HG03520 (cell line): ENCODE measurements around the gene CALN1.
"Not testable (repeated sequence)": the region's sequence is repeated elsewhere in the genome, so short reads cannot be mapped to it uniquely, and the experiment has no call there.

ENCODE experiments used
- ATAC-seq: cut with Tn5 transposase; IDR thresholded peaks from one replicate; pipeline ENCODE4 v1.9.1; 2021; ENCODE audit warnings: mild to moderate bottlenecking, moderate library complexity; ENCODE audit not compliant: unreplicated experiment

The CALN1 gene

GRCh38 chr7:72409638-72410015 lies 2.5 kb downstream of the CALN1 start:
- ATAC-seq = no peak

- no peak for ATAC-seq
These were observed 3.0 kb downstream of the CALN1 start for GRCh38 chr7:72408966-72409637.

DNA sequence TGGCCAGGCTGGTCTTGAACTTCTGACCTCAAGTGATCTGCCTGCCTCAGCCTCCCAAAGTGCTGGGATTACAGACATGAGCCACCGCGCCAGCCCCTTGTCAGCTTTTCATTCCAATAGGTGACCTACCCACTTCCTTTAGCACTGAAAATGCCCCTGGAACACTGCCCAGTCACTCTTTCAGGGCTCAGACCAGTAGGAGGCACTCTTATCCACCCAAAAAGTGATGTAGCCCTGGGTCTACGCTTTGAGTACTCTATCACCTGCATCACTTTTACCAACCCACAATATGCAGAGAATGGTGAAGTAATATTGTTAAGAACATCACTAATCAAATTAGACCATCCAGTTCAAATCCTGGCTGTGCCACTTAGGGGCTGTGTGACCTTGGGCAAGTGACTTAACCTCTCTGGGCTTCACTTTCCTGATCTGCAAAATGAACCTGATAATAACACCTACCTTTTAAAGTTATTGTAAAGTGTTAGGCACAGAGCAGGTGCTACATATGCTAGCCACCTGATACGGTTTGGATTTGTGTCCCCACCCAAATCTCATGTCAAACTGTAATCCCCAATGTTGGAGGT lies 5.2 kb downstream of the CALN1 start:
- no peak for ATAC-seq

DNA sequence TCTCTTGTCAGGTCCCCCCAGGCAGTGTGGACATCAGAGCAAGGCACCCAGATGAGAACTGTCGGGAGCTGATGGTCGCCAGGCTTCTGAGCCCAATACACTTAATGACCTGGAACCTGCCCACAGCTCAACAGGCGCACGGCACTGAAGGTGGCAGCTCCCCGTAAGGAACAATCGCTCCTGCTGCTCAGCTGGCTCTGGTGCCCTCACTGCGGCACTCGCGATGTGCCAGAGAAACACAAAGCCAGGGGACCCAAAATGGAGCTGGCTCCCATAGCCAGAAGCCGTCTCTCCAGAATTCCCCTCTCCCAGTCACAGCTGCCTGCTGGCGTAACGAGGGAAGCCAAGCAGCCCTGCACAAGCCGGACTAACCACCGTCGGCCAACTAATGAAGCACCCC lies 6.3 kb downstream of the CALN1 start:
- ATAC-seq = no peak

DNA sequence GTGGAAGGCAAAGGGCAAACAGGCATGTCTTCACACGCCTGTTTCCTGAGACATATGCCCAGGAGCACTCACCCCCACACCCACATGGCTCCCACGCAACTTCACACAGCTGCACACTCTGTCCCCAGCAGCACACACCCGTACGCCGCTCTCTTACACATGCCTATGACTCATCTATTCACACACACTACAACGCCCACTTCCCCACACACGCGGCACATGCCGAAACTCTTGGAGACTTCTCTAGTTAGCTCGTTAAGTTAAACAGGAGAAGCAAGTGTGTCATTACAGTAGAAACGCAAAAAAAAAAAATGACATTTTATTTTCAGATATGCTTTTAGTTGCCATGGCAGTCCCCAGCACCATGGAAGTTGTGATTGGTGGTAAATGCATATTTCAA lies 6.7 kb downstream of the CALN1 start:
- no peak for ATAC-seq

DNA sequence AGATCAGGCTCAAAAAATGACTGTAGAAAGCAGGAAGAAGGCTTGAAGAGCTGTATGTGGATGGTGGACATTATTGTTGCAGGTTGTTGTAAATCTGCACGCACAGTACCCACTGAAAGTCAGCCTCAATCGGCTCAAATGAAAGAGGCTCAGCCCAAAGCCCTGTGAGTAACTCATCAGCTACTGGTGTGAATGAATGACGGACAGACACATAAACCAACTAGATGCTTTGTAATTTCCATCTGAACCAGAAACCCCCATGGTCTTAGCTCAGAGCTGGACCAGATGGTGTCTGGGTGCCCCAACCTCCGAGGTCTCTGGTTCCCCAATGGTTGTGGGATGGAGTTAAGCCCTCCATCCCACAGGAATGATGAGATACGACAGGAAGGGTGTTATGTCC lies 7.4 kb downstream of the CALN1 start:
- ATAC-seq = no peak

GRCh38 chr7:72403458-72404076 lies 8.6 kb downstream of the CALN1 start:
- no peak for ATAC-seq

DNA sequence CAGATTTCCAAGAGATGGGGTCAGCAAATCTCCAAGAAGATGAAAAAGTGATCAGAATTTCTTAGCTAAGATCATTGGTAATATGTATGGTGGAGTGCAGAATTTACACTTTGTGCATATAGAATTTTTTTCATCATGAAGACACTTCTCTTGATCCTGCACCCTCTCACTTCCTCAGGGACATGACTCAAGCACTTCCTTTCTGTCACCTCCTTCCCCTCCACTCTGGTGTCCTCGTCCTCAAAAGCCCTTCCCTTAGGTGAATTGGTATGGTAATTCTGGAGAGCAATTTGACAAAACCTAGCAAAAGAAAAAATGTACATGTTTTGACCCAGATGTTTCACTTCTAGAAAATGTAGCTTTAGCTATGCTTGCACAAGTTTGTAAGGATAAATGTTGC lies 18.1 kb downstream of the CALN1 start:
- no peak for ATAC-seq

GRCh38 chr7:72391821-72392377 lies 20.2 kb downstream of the CALN1 start:
- no peak for ATAC-seq

DNA sequence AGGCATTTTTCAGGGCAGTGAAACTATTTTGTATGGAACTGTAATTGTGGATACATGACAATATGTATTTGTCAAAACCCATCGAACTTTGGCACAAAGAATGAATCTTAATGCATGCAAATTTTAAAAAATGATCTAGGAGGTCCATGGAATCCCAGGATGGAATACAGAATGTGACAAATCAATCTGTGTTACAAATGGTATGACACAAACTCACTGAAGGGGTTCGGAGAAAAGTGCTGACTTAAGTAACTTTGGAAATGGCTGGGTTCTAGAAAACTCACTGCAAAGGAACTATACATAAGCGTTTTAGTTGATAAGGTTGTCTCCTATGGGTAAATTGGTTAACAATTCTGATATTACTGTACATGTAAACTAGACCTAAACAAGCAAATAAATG lies 26.0 kb downstream of the CALN1 start:
- ATAC-seq = no peak

GRCh38 chr7:72362246-72362645 lies 49.9 kb downstream of the CALN1 start:
- no peak for ATAC-seq

DNA sequence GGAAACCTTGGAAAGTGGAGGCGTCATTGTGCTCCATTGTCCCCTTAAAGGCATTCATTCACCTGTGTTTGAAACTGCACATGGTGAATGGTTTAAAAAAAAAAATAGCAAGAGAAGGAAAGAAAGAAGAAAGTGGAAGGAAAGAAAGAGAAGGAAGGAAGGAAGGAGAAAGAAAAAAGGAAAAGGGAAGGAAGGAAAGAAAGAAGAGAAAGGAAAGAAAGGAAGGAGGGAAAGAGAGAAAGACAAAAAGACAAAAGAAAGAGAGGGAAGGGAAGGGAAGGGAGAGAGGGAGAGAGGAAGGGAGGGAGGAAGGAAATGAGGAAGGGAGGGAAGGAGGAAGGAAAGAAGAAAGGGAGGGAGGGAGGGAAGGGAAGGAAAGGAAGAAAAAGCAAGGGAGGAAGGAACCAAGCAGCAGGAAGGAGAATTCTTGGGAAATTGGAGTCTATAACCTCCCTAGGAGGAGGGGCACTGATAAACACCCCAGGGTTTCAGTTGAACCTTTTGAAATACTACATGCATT lies 66.9 kb downstream of the CALN1 start:
- no peak for ATAC-seq

- no peak for ATAC-seq
These were observed 68.1 kb downstream of the CALN1 start for GRCh38 chr7:72343991-72344390.

DNA sequence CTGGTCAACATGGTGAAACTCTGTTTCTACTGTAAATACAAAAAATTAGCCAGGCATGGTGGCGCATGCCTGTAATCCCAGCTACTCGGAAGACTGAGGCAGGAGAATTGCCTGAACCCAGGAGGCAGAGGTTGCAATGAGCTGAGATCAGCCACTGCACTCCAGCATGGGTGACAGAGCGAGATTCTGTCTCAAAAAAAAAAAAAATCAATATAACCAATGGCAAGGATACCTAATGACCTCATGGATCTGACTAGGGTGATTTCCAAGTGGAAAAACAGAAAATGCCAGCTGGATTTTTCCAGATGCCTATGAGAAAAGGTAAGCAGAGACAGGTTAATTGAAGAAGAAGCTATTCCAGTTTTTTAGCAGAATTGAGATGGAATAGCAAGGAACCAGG lies 68.8 kb downstream of the CALN1 start:
- not testable (repeated sequence) for ATAC-seq

DNA sequence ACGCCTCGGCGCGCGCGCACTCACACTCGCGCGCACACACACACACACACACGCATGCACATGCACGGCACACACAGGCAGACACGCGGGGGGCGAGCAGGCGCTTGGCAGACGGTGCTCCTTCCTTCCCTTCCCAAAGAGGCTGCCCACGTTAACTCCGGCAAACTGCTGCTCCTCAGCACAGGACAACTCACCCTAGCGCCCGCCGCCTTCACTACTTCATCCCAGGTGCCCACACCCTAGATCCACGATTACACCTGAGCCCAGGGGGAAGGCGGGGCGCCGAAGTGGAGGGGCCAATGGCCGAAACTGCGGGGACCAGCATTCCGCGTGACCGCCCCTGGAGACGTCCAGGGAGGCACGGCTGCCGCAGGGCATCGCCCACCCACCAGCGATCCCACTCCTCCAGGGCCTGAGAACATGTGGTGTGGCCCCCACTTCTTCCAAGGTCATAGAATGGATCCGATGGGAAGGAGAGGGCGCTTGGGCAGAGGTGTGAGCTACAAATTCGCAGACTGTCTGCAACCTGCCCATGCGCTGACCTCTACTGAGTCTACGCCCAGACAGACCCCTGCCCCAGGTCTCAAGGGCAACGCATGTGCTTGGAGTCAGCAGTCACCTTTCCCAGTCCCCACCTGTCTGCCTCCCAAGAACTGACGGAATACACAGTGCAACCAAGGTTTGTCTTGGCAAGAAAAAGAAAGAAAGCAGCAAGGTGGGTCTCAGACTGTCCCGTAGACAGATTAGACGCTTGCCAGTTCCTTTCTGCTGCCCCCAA lies 74.6 kb downstream of the CALN1 start:
- ATAC-seq = no peak

DNA sequence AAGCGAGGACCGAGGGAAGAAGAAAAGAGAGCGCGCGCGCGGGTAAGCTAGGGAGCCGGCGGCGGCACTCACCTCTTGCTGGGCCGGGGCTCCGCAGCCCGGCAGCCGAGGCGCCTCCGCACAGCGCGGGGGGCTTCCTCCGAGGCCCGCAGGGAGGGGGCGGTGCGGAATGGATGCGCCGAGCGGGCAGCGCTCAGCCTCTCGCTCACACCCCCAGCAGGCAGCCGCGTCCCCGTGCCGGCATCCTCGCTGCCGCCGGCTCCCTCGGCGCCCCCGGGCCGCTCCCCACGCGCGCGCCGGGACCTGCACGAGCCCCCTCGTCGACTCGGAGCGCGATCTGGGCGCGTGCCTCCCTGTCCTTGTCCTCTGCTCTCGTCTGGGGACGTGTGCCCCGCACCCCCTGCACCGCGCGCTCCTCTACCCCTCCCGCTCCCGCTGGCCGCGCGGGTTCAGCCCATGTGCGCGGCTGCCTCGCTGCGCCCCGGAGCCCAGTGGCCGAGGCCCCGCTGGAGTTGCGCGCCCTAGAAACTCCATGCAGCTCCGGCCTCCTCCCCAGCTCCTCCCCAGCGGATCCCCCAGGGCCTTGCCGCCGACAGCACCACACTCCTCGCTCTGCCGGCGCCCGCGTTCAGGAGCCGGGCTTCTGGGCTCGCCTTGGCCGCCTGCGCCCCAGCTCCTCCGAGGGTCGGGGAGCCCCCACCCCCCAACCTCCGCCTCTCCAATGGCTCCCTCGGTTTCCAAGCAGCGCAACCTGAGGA lies 75.3 kb downstream of the CALN1 start:
- no peak for ATAC-seq

DNA sequence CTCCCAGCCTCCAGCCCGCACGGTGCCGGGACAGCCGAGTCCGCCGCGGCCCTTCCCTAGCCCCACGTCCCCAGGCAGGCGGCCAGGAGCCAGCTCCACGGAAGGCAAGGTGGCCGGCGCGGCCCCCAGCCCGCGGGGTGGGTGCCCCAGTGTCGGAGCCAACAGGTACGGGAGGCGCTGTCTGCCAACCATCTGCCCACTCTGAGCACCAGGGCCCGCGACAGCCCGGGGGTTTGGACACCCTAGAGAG lies 75.8 kb downstream of the CALN1 start:
- ATAC-seq = no peak

DNA sequence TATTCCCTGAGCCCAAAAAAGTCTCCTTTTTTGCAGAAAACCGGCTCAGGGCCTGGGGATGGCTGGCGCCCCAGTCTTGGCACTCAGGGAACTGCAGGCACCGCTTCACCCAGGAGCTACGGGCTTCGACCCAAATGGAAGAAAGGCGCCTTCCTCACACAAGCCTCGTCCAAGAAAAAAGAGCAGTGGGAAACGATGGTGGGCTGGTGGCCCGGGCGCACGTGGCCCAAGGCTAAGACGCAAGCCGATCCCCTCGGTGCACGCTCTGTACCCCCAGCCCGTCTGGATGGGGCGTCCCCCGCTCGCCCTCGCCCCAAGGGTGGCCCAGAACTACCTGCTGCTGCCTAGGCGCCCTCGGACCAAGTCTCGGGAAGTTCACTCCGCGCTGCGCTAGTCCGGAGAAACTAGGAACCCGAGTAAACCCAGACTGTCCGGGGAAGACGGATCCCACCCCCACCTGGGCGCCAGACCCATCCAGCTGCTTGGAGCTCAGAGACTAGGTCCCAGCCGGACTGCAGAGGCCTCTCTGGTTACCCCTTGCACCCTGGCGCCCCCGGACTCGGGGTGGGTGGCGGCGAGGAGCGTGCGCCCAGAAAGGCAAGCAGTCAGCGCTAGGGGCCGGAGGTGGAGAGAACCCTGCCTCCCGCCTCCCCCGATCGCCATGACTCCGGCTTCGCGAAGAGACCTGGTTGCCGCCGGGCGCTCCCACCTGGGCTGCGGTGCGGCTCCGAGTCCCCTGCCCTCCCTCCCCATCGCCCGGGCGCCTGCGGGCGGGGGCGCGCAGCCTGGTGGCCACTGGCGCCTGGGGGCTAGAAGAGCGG lies 76.4 kb downstream of the CALN1 start:
- no peak for ATAC-seq

- ATAC-seq = no peak
These were observed 77.4 kb downstream of the CALN1 start for GRCh38 chr7:72334698-72335097.

GRCh38 chr7:72334066-72334465 lies 78.1 kb downstream of the CALN1 start:
- no peak for ATAC-seq
